ENCODE measurements around the gene SH3D21.

DNA sequence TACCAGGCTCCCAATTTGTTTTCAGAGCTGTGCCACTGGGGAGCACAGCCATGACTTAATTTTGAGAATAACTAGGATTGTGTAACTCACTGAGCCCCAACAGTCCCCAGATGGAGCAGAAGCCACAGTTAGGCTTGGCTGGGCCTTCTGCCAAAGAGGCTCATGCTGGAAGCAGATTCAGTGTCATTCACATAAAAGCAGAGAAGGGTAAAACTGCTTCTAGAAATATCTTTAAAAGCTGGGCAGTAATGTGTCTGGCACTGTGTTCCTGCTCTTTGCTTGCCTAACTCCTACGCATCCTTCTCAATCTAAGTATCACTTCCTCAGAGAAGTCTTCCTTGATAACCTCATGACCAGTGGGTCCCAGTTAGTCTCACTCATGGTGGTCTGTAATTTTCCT is 59.2 kb downstream of the SH3D21 start:
- no peak for TF ChIP-seq POLR2AphosphoS5 (IDR thresholded peaks at IDR 0.05; ENCODE audit: insufficient read depth in 1 of 2, low read depth in 1 of 2)
- TF ChIP-seq POLR2A (IDR thresholded peaks at IDR 0.05): no peak
